BJ (cell line): ENCODE results near the gene ESR1. TPM values are rescaled to one million over a fixed set of nuclear protein-coding genes. Genes with fewer than 3 reads are reported as not detected.

Experiments used
- CTCF ChIA-PET: fragments of 350-600 bp; formaldehyde crosslinking; extraction: SDS; loops from one replicate; lab custom pipeline; 2021; ENCODE audit warnings: antibody characterized with exemption, inconsistent platforms; lab: Yijun Ruan, JAX
- POLR2A ChIA-PET: fragments of 300-600 bp; sonication (Branson Sonifier 250); formaldehyde crosslinking; extraction: SDS; loops from one replicate; lab custom pipeline; 2021; ENCODE audit warnings: antibody characterized with exemption; lab: Charles Lee
- DNase-seq: peaks from one replicate; pipeline ENCODE4 v3.0.0-alpha.2; 2011; ENCODE audit warnings: low read depth
- H3K27me3 ChIP-seq: 2 replicates; pipeline ENCODE4 v1.6.0; 2011; ENCODE audit warnings: low read length; ENCODE audit not compliant: control insufficient read depth, insufficient read depth
- H3K36me3 ChIP-seq: 2 replicates; pipeline ENCODE4 v1.5.1; 2011; ENCODE audit warnings: low read length; ENCODE audit not compliant: control insufficient read depth, insufficient read depth
- H3K4me3 ChIP-seq: 2 replicates; pipeline ENCODE4 v1.5.1; 2011; ENCODE audit warnings: low read depth, mild to moderate bottlenecking, control low read depth, low read length
- CTCF ChIP-seq: IDR thresholded peaks from 2 replicates; pipeline ENCODE4 v1.5.1; 2011; ENCODE audit warnings: low read depth, mild to moderate bottlenecking, control low read depth, inconsistent platforms, low read length, moderate library complexity; ENCODE audit not compliant: insufficient read depth
- polyA plus RNA-seq: library from polyadenylated mRNA; depleted of rRNA; stranded (reverse); fragments of >200 nt; gene quantifications from 2 replicates; pipeline ENCODE4 v1.2.3, GENCODE V29; 2011

Gene ESR1
- polyA plus RNA-seq, 1 experiment, result not detected

- DNase-seq, result peak; percentile 91
- H3K4me3 ChIP-seq, result no peak overlapping the region
- POLR2A ChIA-PET, result no interaction called here
Measured at GRCh38 chr6:151916680-151917164, 109.2 kb downstream of the ESR1 start.

GRCh38 chr6:151917531-151918329 lies 110.2 kb downstream of the ESR1 start:
- H3K27me3 ChIP-seq, result no peaks in the 10 kb centered on the region
- CTCF ChIA-PET, result no interaction called here
- no peak for DNase-seq
- POLR2A ChIA-PET, result no interaction called here
- no peaks in the 10 kb centered on the region for H3K36me3 ChIP-seq
- no peak for TF ChIP-seq CTCF
- H3K4me3 ChIP-seq, result no peak overlapping the region

More at GRCh38 chr6:151916680-151917164, 109.2 kb downstream of the ESR1 start:
- no peak for TF ChIP-seq CTCF
- CTCF ChIA-PET, result no interaction called here
- Histone ChIP-seq H3K27me3 (no peaks in the 10 kb centered on the region), H3K36me3 (no peaks in the 10 kb centered on the region)

- H3K27me3 ChIP-seq, result no peaks in the 10 kb centered on the region
- CTCF ChIA-PET, result no interaction called here
- H3K36me3 ChIP-seq, result no peaks in the 10 kb centered on the region
- no peak overlapping the region for H3K4me3 ChIP-seq
- no peak for TF ChIP-seq CTCF
- POLR2A ChIA-PET, result no interaction called here
- DNase-seq, result no peak
Measured at GRCh38 chr6:151940307-151940706, 132.8 kb downstream of the ESR1 start.

GRCh38 chr6:151948002-151948743 lies 140.7 kb downstream of the ESR1 start:
- no peaks in the 10 kb centered on the region for H3K36me3 ChIP-seq
- no peak overlapping the region for H3K4me3 ChIP-seq
- POLR2A ChIA-PET, result no interaction called here
- no peaks in the 10 kb centered on the region for H3K27me3 ChIP-seq
- DNase-seq, result no peak
- CTCF ChIA-PET, result no interaction called here
- no peak for TF ChIP-seq CTCF

GRCh38 chr6:151958332-151958731 lies 150.8 kb downstream of the ESR1 start:
- ChIA-PET POLR2A (no interaction called here), CTCF (interaction anchor here (1.0 kb wide), 1 partner anchor 13 kb away, joined by 4 read pairs; no protein-coding TSS in a partner anchor)
- no peak for DNase-seq
- no peak overlapping the region for H3K4me3 ChIP-seq
- no peaks in the 10 kb centered on the region for H3K27me3 ChIP-seq
- TF ChIP-seq CTCF, result no peak
- H3K36me3 ChIP-seq, result no peaks in the 10 kb centered on the region
